ENCODE data around the gene PTGDS. TPM values are rescaled to one million over a fixed set of nuclear protein-coding genes. Genes with fewer than 3 reads are reported as not detected.

PTGDS gene
- total RNA-seq, 4 donors from 2014 or later: 6.8 to 59.1 (median 17.8) TPM

DNA sequence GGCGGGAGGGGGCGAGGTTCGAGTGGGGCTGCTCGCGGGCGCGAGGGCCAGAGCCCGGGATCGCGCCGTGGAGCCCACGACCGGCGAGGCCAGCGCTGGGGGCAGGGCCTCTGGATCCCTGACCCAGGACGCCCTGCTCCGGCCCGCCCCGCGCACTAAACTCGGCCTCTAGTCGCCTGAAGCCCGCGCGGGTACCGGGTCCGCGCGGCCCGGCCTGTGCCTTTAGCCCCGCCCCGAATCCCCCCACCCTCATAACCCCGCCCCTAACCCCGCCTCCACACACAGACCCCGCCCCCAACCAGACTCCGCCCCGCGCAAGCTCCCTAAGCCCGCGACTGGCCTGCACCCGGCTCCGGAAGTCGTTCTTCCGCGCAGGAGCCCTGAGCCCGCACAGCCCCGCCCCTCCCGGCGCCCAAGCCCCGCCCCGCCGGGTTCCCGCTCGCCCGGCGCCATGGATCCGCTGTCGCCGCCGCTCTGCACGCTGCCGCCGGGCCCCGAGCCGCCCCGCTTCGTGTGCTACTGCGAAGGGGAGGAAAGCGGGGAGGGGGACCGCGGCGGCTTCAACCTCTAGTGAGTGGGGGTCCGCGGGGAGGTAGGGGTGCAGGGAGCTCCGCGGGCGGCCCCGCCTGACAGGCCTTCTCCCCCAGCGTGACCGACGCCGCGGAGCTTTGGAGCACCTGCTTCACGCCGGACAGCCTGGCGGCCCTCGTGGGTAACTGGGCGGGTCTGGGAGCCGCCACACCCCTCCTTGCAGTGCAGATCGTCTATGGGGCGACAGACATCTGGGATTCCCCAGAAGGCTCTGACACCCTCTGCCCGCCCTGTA, 14.9 kb downstream of the PTGDS start, which contains the start of gene PAXX:
Gene PAXX (plus strand): TSS at position 430 of the 826 bp plus-strand sequence. CDS start 22 bp downstream, at position 452.
- H3K4me3 ChIP-seq: peak within 1 kb of the TSS; percentile 64 to 79 (median 66)
- WGBS, 2 donors (ENCODE audit: low coverage in 1 of 2): 1% methylated on average over 20 of the region's 92 CpGs; no CpG with 5 or more reads in 1 of the 2 donors
- TF ChIP-seq POLR2AphosphoS5 (IDR thresholded peaks at IDR 0.05): peak in 1 of 3 donors; percentile 66
- TF ChIP-seq POLR2A (IDR thresholded peaks at IDR 0.05): peak; percentile 18
- TF ChIP-seq, protein P1, sequence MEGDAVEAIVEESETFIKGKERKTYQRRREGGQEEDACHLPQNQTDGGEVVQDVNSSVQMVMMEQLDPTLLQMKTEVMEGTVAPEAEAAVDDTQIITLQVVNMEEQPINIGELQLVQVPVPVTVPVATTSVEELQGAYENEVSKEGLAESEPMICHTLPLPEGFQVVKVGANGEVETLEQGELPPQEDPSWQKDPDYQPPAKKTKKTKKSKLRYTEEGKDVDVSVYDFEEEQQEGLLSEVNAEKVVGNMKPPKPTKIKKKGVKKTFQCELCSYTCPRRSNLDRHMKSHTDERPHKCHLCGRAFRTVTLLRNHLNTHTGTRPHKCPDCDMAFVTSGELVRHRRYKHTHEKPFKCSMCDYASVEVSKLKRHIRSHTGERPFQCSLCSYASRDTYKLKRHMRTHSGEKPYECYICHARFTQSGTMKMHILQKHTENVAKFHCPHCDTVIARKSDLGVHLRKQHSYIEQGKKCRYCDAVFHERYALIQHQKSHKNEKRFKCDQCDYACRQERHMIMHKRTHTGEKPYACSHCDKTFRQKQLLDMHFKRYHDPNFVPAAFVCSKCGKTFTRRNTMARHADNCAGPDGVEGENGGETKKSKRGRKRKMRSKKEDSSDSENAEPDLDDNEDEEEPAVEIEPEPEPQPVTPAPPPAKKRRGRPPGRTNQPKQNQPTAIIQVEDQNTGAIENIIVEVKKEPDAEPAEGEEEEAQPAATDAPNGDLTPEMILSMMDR (IDR thresholded peaks at IDR 0.05): peak in 1 of 5 experiments; percentile 22
- TF ChIP-seq EP300 (IDR thresholded peaks at IDR 0.05; ENCODE audit: low read depth): no peak
- H3K4me1 ChIP-seq: peaks cover 26 to 52% (median 43%) of the 10 kb centered on the region in 4 donors
- no peaks in the 10 kb centered on the region for H3K36me3 ChIP-seq
- peaks cover 28% of the 10 kb centered on the region for H3K27me3 ChIP-seq
- in situ Hi-C loops (cut with MboI; ENCODE audit: low pct_ligation_motif_present in 1 of 4, low pct_unique_long_range_greater_than_20kb in 1 of 4, low sequenced_read_pairs in 3 of 4): no loop called here
- H3K27ac ChIP-seq: peak within 1 kb of the TSS; percentile 93 to 96 (median 94)
- no peaks in the 10 kb centered on the region for H3K9me3 ChIP-seq
- intact Hi-C loops (cut with DNase I; ENCODE audit: low total_unique reads): no loop called here
- DNase-seq: peak; percentile 96

DNA sequence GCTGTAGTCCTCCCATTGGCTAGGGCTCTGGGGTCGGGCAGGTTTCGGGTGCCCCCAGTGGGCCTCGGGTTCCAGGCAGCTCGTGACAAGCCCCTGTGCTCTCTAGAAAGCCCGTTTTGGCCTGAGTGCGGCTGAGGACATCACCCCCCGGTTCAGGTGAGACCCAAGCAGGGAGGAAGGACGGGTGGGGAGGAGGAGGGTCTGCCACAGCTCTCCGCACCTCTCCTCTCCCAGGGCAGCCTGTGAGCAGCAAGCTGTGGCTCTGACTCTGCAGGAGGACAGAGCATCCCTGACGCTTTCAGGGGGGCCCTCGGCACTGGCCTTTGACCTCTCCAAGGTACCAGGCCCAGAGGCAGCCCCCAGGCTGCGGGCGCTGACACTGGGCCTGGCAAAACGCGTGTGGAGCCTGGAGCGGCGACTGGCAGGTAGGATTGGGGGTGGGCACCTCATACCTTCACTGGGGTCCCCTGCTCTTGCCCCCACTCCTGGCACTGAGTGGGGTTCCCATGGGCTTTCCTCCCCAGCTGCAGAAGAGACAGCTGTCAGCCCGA, 15.6 kb downstream of the PTGDS start:
- Histone ChIP-seq H3K9me3 (no peaks in the 10 kb centered on the region), H3K27ac (peak overlapping the region; percentile 93 to 96 (median 94)), H3K27me3 (peaks cover 25% of the 10 kb centered on the region), H3K4me1 (peaks cover 30 to 57% (median 49%) of the 10 kb centered on the region in 4 donors), H3K4me3 (peak overlapping the region; percentile 64 to 79 (median 66)), H3K36me3 (no peaks in the 10 kb centered on the region)
- no peak for DNase-seq
- intact Hi-C loops (cut with DNase I; ENCODE audit: low total_unique reads): no loop called here
- in situ Hi-C loops (cut with MboI; ENCODE audit: low pct_ligation_motif_present in 1 of 4, low pct_unique_long_range_greater_than_20kb in 1 of 4, low sequenced_read_pairs in 3 of 4): no loop called here
- 30 to 40% methylated on average over 1 to 17 of the region's 18 CpGs for WGBS, 2 donors (ENCODE audit: low coverage in 1 of 2)
- TF ChIP-seq EP300 (IDR thresholded peaks at IDR 0.05; ENCODE audit: low read depth): no peak
- TF ChIP-seq POLR2A (IDR thresholded peaks at IDR 0.05): peak; percentile 5

DNA sequence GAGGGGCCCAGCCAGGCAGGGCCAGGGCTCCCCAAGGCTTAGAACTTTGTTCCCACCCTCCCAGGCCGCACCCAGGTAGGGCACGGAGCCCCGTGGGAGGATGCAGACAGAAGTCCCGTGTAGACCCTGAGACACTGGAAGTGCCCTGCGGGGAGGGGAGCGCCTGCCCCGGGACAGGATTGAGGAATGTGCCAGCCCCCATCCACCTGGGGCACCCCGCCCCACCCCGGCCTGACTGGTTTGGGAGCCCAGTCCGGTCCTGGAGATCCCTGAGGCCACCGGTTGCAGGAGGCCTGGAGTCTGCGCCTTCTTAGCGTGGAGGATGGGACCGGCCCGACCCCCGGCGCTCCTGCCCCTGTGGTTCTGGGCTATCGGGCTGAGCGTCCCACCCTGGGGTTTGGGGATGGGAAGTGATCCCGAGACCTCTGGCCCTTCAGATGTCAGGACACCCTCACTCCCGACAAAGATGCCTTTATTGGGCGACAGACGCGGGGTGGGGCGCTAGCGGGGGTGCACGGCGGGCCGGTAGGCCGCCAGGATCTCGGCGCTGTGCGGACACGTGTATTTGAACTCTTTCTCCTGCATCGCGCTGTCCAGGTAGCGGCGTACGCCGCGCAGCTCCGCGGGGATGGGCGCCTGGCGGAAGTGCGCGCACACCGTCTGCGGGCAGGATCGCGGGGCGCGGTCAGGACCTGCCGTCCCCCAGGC, 17.0 kb downstream of the PTGDS start:
- no peak for TF ChIP-seq POLR2A (IDR thresholded peaks at IDR 0.05)
- no peak for TF ChIP-seq EP300 (IDR thresholded peaks at IDR 0.05; ENCODE audit: low read depth)
- TF ChIP-seq, protein P1 (IDR thresholded peaks at IDR 0.05): no peak
- peaks cover 30 to 57% (median 49%) of the 10 kb centered on the region in 4 donors for H3K4me1 ChIP-seq
- H3K27ac ChIP-seq: no peak overlapping the region
- intact Hi-C loops (cut with DNase I; ENCODE audit: low total_unique reads): no loop called here
- whole genome bisulfite sequencing, 2 donors (ENCODE audit: low coverage in 1 of 2): 80% methylated on average over 44 of the region's 54 CpGs; no CpG with 5 or more reads in 1 of the 2 donors
- no peak overlapping the region for H3K4me3 ChIP-seq
- in situ Hi-C loops (cut with MboI; ENCODE audit: low pct_ligation_motif_present in 1 of 4, low pct_unique_long_range_greater_than_20kb in 1 of 4, low sequenced_read_pairs in 3 of 4): no loop called here
- no peaks in the 10 kb centered on the region for H3K36me3 ChIP-seq
- no peaks in the 10 kb centered on the region for H3K9me3 ChIP-seq
- DNase-seq: no peak
- H3K27me3 ChIP-seq: peaks cover 24% of the 10 kb centered on the region

DNA sequence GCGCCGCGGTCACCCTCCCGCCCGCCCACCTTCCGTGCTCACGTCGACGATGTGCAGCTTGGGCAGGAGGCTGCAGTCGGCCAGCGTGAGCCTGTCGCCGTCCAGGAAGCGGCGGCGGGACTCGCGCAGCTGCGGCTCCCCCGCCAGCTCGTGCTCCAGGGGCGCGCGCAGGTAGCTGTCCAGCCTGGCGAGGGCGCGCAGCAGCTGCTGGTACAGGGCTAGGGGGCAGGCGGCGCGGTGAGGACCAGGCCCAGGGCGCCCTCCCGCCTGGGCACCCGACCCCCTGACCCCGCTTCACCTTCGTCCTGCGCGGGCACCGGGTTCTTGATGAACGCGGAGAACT, 17.6 kb downstream of the PTGDS start:
- peaks cover 30 to 60% (median 49%) of the 10 kb centered on the region in 4 donors for H3K4me1 ChIP-seq
- intact Hi-C loops (cut with DNase I; ENCODE audit: low total_unique reads): no loop called here
- WGBS, 2 donors (ENCODE audit: low coverage in 1 of 2): 74% methylated on average over 36 of the region's 40 CpGs; no CpG with 5 or more reads in 1 of the 2 donors

More for the DNA sequence above, 17.6 kb downstream of the PTGDS start:
- in situ Hi-C loops (cut with MboI; ENCODE audit: low pct_ligation_motif_present in 1 of 4, low pct_unique_long_range_greater_than_20kb in 1 of 4, low sequenced_read_pairs in 3 of 4): no loop called here
- Histone ChIP-seq H3K27me3 (peaks cover 24% of the 10 kb centered on the region), H3K4me3 (no peak overlapping the region), H3K9me3 (no peaks in the 10 kb centered on the region), H3K27ac (no peak overlapping the region), H3K36me3 (no peaks in the 10 kb centered on the region)
- TF ChIP-seq, protein P1 (IDR thresholded peaks at IDR 0.05): no peak
- TF ChIP-seq POLR2AphosphoS5 (IDR thresholded peaks at IDR 0.05): no peak
- TF ChIP-seq EP300 (IDR thresholded peaks at IDR 0.05; ENCODE audit: low read depth): no peak
- no peak for TF ChIP-seq POLR2A (IDR thresholded peaks at IDR 0.05)
- no peak for DNase-seq

Data from transverse colon (tissue), 4 donors.